Cardiac fibroblast (primary cell): ENCODE data around the gene TXNRD2.
A peak's percentile ranks its signal among the peaks of the same experiment; 100 is the strongest.

Source experiments
- DNase-seq, 2 donors: peaks; one replicate each; pipeline versions ENCODE4 v3.0.0 to v3.0.0-alpha.2; 2010; ENCODE audit warnings: low read depth in 2 of 2
- H3K4me3 ChIP-seq, 2 donors: replicated peaks in 1 of 2; 1 replicate in 1 of 2; 2 replicates in 1 of 2; pipeline ENCODE4 v1.5.1; 2011; ENCODE audit warnings: low read depth in 2 of 2, low read length in 2 of 2, mild to moderate bottlenecking in 2 of 2, moderate library complexity in 1 of 2
- TF ChIP-seq, protein P1 (sequence below): IDR thresholded peaks from one replicate; pipeline ENCODE4 v1.5.1; 2011; ENCODE audit warnings: low read depth, mild to moderate bottlenecking, low read length, inconsistent platforms

The TXNRD2 gene

DNA sequence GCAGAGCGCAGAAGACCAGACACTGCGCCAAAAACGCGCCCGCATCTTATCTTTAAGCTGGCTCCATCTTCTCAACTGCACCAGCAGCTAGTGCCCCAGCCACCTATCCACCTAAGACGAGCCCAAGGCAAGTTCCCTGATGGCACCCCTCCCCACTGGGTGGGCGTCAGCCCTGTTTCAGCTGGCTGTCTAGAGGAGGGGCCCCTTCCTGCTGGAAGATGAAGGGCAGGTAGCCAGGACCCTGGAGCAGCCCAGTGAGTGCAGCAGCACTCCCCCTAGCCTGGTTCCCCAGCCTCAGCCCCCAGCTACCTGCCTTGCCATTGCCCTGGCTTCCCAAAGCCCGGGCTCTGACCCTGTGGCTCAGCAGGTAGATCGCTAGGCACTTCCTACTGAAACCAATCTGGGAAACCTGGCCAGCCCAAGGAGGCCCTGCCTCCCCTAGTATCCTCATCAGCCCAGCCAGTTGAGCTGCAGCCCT lies 46.8 kb upstream of the TXNRD2 start:
- DNase-seq = no peak
- no peak overlapping the region for H3K4me3 ChIP-seq
- TF ChIP-seq, protein P1, sequence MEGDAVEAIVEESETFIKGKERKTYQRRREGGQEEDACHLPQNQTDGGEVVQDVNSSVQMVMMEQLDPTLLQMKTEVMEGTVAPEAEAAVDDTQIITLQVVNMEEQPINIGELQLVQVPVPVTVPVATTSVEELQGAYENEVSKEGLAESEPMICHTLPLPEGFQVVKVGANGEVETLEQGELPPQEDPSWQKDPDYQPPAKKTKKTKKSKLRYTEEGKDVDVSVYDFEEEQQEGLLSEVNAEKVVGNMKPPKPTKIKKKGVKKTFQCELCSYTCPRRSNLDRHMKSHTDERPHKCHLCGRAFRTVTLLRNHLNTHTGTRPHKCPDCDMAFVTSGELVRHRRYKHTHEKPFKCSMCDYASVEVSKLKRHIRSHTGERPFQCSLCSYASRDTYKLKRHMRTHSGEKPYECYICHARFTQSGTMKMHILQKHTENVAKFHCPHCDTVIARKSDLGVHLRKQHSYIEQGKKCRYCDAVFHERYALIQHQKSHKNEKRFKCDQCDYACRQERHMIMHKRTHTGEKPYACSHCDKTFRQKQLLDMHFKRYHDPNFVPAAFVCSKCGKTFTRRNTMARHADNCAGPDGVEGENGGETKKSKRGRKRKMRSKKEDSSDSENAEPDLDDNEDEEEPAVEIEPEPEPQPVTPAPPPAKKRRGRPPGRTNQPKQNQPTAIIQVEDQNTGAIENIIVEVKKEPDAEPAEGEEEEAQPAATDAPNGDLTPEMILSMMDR = no peak

DNA sequence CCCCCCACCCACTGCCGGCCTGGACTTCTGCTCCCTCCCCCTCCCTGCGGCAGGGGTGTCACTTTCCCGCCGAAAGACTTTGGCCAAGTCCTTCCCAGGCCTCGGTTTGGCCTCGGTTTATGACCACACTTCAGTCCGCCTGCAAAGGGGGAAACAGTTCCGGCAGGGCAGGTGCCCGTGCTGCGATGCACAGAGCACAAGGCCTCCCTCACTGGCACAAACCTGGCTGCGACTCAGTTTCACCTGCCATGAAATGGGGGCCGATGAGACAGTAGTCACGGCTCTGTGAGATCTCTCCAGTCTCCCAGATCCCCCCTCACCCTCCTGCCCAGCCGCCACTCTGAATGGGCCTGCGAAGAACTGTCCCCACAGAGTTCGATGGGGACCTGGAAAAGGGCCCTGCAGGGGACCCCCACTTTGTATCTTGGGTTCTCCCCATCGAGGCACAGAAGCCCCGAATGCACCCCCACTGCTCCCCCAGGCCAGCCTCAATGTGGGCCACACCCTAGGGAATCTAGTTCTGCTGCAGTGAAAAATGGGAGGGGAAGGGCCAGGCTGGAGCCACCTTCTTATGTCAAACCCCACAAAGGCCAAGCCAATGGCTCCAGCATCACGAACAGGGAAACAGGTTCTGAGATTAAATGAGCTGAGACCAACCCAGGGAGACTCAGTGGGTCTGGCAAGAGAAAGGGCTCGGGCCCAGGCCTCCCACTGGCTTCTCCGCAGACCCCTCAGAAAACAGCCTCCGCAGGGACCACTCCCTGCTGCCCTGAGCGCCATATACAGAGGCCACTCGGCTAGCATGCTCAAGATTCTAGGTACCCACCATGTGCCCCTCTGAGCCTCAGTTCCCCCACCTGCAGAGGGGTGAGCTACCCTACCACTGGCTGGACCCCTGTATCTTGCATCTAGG lies 46.0 kb upstream of the TXNRD2 start:
- DNase-seq = no peak
- TF ChIP-seq, protein P1 = no peak
- H3K4me3 ChIP-seq = no peak overlapping the region

DNA sequence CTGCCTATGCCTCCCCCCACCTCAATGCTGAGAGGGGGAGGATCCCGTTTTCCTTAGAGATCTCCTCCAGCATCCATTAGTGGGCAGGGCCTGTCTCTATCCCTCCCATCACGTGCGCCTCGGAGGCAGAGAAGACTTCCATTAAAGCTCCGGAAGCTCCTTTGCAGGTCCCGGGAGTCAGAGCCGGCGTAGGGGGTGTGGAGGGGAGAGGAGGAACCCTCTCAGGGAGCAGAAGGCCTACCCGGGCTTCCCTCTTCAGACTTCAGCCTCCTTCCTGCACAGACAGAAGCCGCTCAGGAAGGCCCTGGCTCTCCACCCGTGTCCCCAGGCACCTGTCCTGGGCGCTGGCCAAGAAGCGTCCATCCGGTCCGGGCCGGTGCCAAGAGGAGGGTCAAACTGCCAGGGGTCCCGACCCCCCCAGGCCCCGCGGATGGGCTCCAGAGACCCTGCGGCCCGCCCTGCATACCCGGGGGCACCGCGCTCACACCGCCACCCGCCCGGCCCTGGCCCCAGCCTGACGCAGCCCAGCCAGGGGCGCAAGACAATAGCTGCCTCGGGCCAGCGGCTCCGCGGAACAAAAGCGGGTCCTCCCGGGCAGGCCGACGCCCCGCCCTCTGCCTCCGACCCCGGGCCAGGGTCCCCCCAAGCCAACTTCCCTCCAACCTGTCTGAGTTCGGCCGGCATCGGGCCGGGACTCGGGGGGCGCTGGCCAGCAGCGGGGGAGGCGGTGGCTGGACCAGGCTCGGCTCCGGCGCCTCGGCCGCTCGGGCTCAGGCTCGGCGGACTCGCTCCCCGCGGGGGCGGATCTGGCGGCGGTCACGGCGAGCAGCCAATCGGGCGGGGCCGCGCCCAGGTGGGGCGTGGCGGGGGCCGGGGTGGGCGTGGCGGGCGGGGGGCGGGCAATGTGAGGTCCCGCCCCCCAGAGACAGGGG lies 45.1 kb upstream of the TXNRD2 start:
- TF ChIP-seq, protein P1 = no peak
- DNase-seq = peak; percentile 64 to 76
- H3K4me3 ChIP-seq = peak overlapping the region; percentile 59 to 66

DNA sequence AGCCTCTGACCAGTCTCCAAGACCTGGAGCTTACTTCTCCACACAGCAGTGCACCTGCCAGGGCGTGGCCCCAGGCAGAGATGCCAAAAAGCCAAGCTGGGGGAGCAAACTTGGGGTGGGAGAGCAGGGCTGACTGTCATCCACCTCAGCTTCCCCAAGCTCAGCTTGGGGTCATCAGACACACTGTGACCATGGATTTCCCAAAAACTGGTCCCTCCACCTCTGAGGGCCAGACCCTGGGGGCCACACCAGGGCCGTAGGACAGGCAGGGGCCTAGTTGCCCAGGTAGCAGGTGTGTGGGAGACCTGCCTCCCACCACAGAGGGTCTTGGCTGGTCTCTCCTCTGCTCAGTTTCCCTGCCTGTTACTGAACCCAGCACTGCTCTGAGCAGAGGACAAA lies 44.4 kb upstream of the TXNRD2 start:
- DNase-seq = no peak
- TF ChIP-seq, protein P1 = no peak
- H3K4me3 ChIP-seq = peak overlapping the region; percentile 59 to 66

DNA sequence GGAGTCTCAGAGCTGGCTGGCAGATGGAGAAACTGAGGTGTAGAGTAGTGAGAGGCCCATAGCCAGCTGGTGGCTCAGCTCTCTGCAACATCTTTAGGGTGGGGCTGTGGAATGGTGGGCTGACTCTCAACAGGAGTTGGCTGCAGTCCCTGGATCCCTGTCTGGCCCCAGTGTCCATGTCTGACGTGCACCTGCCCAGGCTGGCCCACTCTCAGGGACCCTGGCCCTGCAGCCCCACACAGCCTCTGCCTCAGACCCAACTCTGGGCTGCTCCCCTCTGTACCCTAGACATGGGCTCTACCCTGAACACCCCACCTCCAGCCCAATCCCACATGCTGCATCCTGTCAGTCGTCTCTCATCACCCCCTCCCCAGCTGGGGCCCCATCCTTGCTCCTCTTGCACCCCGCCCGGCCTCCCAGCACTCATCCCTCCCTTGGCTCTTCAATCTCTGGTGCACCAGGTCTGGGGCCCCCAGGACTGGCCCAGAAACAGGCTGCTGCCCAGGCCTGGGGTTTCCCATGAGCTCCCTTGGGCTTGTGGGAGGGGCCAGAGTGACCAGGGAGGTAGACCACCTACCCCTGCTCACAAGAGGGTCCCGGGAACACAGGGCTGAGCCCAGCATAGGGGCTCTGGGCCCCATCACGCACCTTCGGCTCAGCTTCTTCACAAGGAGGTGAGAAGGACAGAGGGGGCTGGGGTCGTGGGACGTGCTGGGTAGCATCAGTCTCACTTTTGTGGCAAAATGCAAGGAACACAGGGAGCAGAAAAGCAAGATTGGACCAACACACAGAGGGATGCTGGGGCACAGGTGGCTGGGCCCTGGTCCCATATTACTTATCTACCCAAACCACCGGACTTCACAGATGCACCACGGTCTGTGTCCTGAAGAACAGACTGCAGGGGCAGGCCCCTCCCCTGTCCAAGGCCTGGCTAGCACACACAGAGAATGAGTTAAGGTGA lies 43.5 kb upstream of the TXNRD2 start:
- no peak for DNase-seq
- no peak overlapping the region for H3K4me3 ChIP-seq
- TF ChIP-seq, protein P1 = no peak
